Endothelial cell of umbilical vein (primary cell): ENCODE data around the gene SIPA1L3. TPM values are rescaled to one million over a fixed set of nuclear protein-coding genes. Genes with fewer than 3 reads are reported as not detected.

Experiments used
- BruUV-seq: library from RNA; stranded (reverse); fragments of 400-500 nt; replicated peaks from 2 replicates; lab custom pipeline; 2021; lab: Mats Ljungman, UMichigan
- CTCF ChIA-PET: fragments of 300-600, 350-600 bp; sonication (Branson Sonifier 250); formaldehyde crosslinking; loops from one replicate; lab custom pipeline; 2021; ENCODE audit warnings: antibody characterized with exemption, inconsistent platforms; lab: Charles Lee
- POLR2A ChIA-PET: fragments of 300-600, 350-600 bp; sonication (Branson Sonifier 250); formaldehyde crosslinking; loops from one replicate; lab custom pipeline; 2021; ENCODE audit warnings: antibody characterized with exemption, inconsistent platforms; lab: Charles Lee
- DNase-seq: peaks from one replicate; pipeline ENCODE4 v3.0.0-alpha.2; 2011; ENCODE audit warnings: low read depth, low spot score
- FAIRE-seq: peaks from 2 replicates; lab custom pipeline; 2011; peaks lifted over from hg19 to GRCh38; lab: Jason Lieb, UNC
- H2AFZ ChIP-seq: 2 replicates; pipeline ENCODE4 v1.6.0; 2012; ENCODE audit warnings: low read depth, low read length, control low read depth, inconsistent platforms
- H3K27ac ChIP-seq: 2 replicates; pipeline ENCODE4 v1.5.1; 2011; ENCODE audit warnings: low read depth, mild to moderate bottlenecking, control low read depth, low read length, moderate library complexity; ENCODE audit not compliant: insufficient read depth
- H3K27me3 ChIP-seq, 2 experiments: 2 replicates each; pipeline versions ENCODE4 v1.6.0 to v1.6.1; 2011; ENCODE audit warnings: low read length in 2 of 2, mixed read lengths in 1 of 2; ENCODE audit not compliant: control insufficient read depth in 2 of 2, insufficient read depth in 2 of 2
- H3K36me3 ChIP-seq, 2 experiments: 2 replicates in 1 of 2; 3 replicates in 1 of 2; pipeline ENCODE4 v1.5.1; 2011; ENCODE audit warnings: low read length in 2 of 2, mild to moderate bottlenecking in 1 of 2, moderate library complexity in 1 of 2; ENCODE audit not compliant: control insufficient read depth in 2 of 2, insufficient read depth in 2 of 2; ENCODE audit errors: extremely low read depth in 1 of 2
- H3K4me1 ChIP-seq: 3 replicates; pipeline ENCODE4 v1.5.1; 2011; ENCODE audit warnings: mild to moderate bottlenecking, low read length; ENCODE audit not compliant: control insufficient read depth, insufficient read depth; ENCODE audit errors: extremely low read depth
- H3K4me2 ChIP-seq: 2 replicates; pipeline ENCODE4 v1.6.1; 2011; ENCODE audit warnings: low read length, control low read depth, mixed read lengths; ENCODE audit not compliant: insufficient read depth
- H3K4me3 ChIP-seq, 3 experiments: fragments of 200-600 bp in 1 of 3; sonication (generic), shearing (Covaris generic) in 1 of 3; replicated peaks in 1 of 3; 2 replicates each; pipeline ENCODE4 v1.5.1; 2011 to 2016; ENCODE audit warnings: control low read depth in 3 of 3, low read length in 3 of 3, mild to moderate bottlenecking in 2 of 3, inconsistent platforms in 1 of 3, low read depth in 1 of 3, moderate library complexity in 1 of 3; ENCODE audit not compliant: insufficient read depth in 1 of 3
- H3K79me2 ChIP-seq: 2 replicates; pipeline ENCODE4 v1.6.0; 2012; ENCODE audit warnings: low read length, inconsistent platforms; ENCODE audit not compliant: control insufficient read depth, insufficient read depth
- H3K9ac ChIP-seq: replicated peaks from 2 replicates; pipeline ENCODE3; 2011; ENCODE audit warnings: low read length, control low read depth; ENCODE audit not compliant: insufficient read depth; ENCODE audit errors: extremely low read depth
- H3K9me1 ChIP-seq: replicated peaks from 3 replicates; pipeline ENCODE4 v1.6.0; 2011; ENCODE audit warnings: mild to moderate bottlenecking, low read length; ENCODE audit not compliant: control insufficient read depth, insufficient read depth; ENCODE audit errors: extremely low read depth
- H3K9me3 ChIP-seq: replicated peaks from 2 replicates; pipeline ENCODE4 v1.5.1; 2012; ENCODE audit warnings: low read length, inconsistent platforms; ENCODE audit not compliant: control insufficient read depth, insufficient read depth
- H4K20me1 ChIP-seq: replicated peaks from 2 replicates; pipeline ENCODE3; 2011; ENCODE audit warnings: mild to moderate bottlenecking, low read length; ENCODE audit not compliant: control insufficient read depth, insufficient read depth; ENCODE audit errors: extremely low read depth
- EZH2 ChIP-seq: IDR thresholded peaks from 2 replicates; pipeline ENCODE4 v1.6.1; 2012; ENCODE audit warnings: borderline replicate concordance, low read depth, mild to moderate bottlenecking, moderate library complexity, low read length, inconsistent platforms; ENCODE audit not compliant: severe bottlenecking
- FOS ChIP-seq: IDR thresholded peaks from 2 replicates; pipeline ENCODE4 v1.6.1; 2011; ENCODE audit warnings: mild to moderate bottlenecking, low read length, moderate library complexity, borderline replicate concordance; ENCODE audit not compliant: insufficient read depth
- GATA2 ChIP-seq: IDR thresholded peaks from 2 replicates; pipeline ENCODE4 v1.7.0; 2011; ENCODE audit warnings: low read depth, mild to moderate bottlenecking, moderate library complexity, mixed read lengths, low read length; ENCODE audit not compliant: insufficient read length, insufficient read depth
- JUN ChIP-seq: IDR thresholded peaks from 2 replicates; pipeline ENCODE4 v1.6.1; 2011; ENCODE audit warnings: borderline replicate concordance, low read depth; ENCODE audit not compliant: insufficient read length, insufficient read depth
- MYC ChIP-seq: IDR thresholded peaks from one replicate; pipeline ENCODE4 v1.6.1; 2011; ENCODE audit warnings: mild to moderate bottlenecking, low read depth, low read length
- POLR2A ChIP-seq: IDR thresholded peaks from 2 replicates; pipeline ENCODE4 v1.6.1; 2012; ENCODE audit warnings: low read depth, mild to moderate bottlenecking, control low read depth, low read length
- POLR2AphosphoS5 ChIP-seq: IDR thresholded peaks from 2 replicates; pipeline ENCODE4 v1.6.1; 2012; ENCODE audit warnings: low read depth, mild to moderate bottlenecking, control low read depth, low read length, moderate library complexity; ENCODE audit not compliant: insufficient read depth
- dilution Hi-C: fragments of 300-500 bp; cut with MboI; formaldehyde crosslinking; loops from one replicate; pipeline ENCODE4 v1.15.0; 2019; ENCODE audit warnings: low sequenced_read_pairs; ENCODE audit not compliant: extremely low pct_ligation_motif_present
- intact Hi-C: fragments of 100-400 bp; cut with micrococcal nuclease; formaldehyde crosslinking; loops from one replicate; pipeline ENCODE4 v1.10.0; 2022
- polyA plus RNA-seq, 4 experiments: library from polyadenylated mRNA; depleted of rRNA in 3 of 4; stranded (reverse) in 3 of 4; unstranded in 1 of 4; fragments of >200 nt; gene quantifications; 2 replicates each; pipeline versions ENCODE4 v1.2.1 to v1.2.3, GENCODE V29; 2011 to 2012; ENCODE audit warnings: missing spikeins in 1 of 4
- total RNA-seq: library from RNA; stranded (reverse); gene quantifications from 2 replicates; pipeline ENCODE4 v1.2.3, GENCODE V29; 2021
- TF ChIP-seq, protein P1 (sequence below), 2 donors: IDR thresholded peaks; 1 replicate in 1 of 2; 2 replicates in 1 of 2; pipeline ENCODE4 v1.5.1; 2011; ENCODE audit warnings: low read length in 2 of 2, mild to moderate bottlenecking in 2 of 2, moderate library complexity in 2 of 2, control low read depth in 1 of 2, inconsistent platforms in 1 of 2, low read depth in 1 of 2; ENCODE audit not compliant: insufficient read depth in 1 of 2; ENCODE audit errors: extremely low read depth in 1 of 2
- TF ChIP-seq, protein P2 (sequence below): IDR thresholded peaks from 2 replicates; pipeline ENCODE4 v1.6.1; 2011; ENCODE audit not compliant: insufficient read depth, insufficient read length

The SIPA1L3 gene
- total and polyA plus RNA-seq, 2 donors (not counting 3 experiments of a cell fraction or from before 2014, with no cell fraction given): 14.2 to 47.2 TPM

DNA sequence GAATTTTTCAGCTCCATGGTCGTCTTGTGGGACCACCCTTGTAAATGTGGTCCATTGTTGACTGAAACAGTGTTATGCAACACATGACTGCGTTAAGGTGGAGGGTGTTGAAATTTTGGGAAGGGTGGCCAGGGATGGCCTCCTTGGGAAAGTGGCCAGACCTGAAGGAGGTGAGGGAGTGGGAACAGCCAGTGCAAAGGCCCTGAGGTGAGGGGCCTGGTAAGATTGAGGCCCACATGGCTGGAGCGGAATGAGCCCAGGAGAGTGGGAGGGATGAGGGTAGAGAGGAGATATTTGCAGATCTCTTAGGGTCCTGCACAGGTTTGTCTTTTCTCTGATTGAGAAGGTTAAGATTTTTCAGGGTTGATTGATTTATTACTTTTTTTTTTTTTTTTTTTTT, 18.2 kb downstream of the SIPA1L3 start:
- Histone ChIP-seq H4K20me1 (no peaks in the 10 kb centered on the region), H2AFZ (no peak overlapping the region), H3K27ac (no peak overlapping the region), H3K4me3 (no peak overlapping the region), H3K27me3 (no peaks in the 10 kb centered on the region), H3K4me1 (no peaks in the 10 kb centered on the region), H3K36me3 (peaks cover 0 to 3% of the 10 kb centered on the region in 2 experiments), H3K9me3 (no peaks in the 10 kb centered on the region), H3K4me2 (no peak overlapping the region), H3K9me1 (no peaks in the 10 kb centered on the region), H3K79me2 (peaks cover 73% of the 10 kb centered on the region), H3K9ac (no peak overlapping the region)
- CTCF ChIA-PET: interaction anchor here (0.7 to 1.7 kb wide), 4 partner anchors 9 to 170 kb away, joined by 3 to 7 read pairs (median 4); no protein-coding TSS in a partner anchor
- intact Hi-C loops (no loop called here), dilution Hi-C loops (no loop called here)
- TF ChIP-seq, protein P1, sequence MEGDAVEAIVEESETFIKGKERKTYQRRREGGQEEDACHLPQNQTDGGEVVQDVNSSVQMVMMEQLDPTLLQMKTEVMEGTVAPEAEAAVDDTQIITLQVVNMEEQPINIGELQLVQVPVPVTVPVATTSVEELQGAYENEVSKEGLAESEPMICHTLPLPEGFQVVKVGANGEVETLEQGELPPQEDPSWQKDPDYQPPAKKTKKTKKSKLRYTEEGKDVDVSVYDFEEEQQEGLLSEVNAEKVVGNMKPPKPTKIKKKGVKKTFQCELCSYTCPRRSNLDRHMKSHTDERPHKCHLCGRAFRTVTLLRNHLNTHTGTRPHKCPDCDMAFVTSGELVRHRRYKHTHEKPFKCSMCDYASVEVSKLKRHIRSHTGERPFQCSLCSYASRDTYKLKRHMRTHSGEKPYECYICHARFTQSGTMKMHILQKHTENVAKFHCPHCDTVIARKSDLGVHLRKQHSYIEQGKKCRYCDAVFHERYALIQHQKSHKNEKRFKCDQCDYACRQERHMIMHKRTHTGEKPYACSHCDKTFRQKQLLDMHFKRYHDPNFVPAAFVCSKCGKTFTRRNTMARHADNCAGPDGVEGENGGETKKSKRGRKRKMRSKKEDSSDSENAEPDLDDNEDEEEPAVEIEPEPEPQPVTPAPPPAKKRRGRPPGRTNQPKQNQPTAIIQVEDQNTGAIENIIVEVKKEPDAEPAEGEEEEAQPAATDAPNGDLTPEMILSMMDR (IDR thresholded peaks at IDR 0.05; ENCODE audit: extremely low read depth in 1 of 2, insufficient read depth in 1 of 2, low read depth in 1 of 2, low read length in 2 of 2): no peak
- TF ChIP-seq POLR2AphosphoS5 (no peak), EZH2 (no peak), FOS (no peak), POLR2A (no peak), GATA2 (no peak), JUN (no peak), MYC (no peak)
- TF ChIP-seq, protein P2, sequence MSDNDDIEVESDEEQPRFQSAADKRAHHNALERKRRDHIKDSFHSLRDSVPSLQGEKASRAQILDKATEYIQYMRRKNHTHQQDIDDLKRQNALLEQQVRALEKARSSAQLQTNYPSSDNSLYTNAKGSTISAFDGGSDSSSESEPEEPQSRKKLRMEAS: no peak
- POLR2A ChIA-PET: no interaction called here
- no peak for FAIRE-seq
- no peak for DNase-seq
- no TSS peak for BruUV-seq
